CD8-positive, alpha-beta memory T cell (primary cell): ENCODE measurements around the gene PMP22. TPM values are rescaled to one million over a fixed set of nuclear protein-coding genes. Genes with fewer than 3 reads are reported as not detected.
"Not testable (repeated sequence)": the region's sequence is repeated elsewhere in the genome, so short reads cannot be mapped to it uniquely, and the experiment has no call there.

ENCODE experiments used
- CTCF ChIA-PET: fragments of 350-600 bp; sonication (Branson Sonifier 250); formaldehyde crosslinking; loops from one replicate; lab custom pipeline; 2021; ENCODE audit warnings: antibody characterized with exemption; lab: Charles Lee
- POLR2A ChIA-PET: fragments of 350-600 bp; sonication (Branson Sonifier 250); formaldehyde crosslinking; loops from one replicate; lab custom pipeline; 2021; ENCODE audit warnings: antibody characterized with exemption; lab: Charles Lee
- DNase-seq, 5 donors: peaks; one replicate each; pipeline versions ENCODE4 v3.0.0 to v3.0.0-alpha.2; 2020 to 2022; ENCODE audit warnings: mixed read lengths in 1 of 5
- H3K27ac ChIP-seq: one replicate; pipeline ENCODE4 v1.7.0; 2013; ENCODE audit warnings: low read depth, mild to moderate bottlenecking, low read length, moderate library complexity
- H3K27me3 ChIP-seq: 2 replicates; pipeline ENCODE4 v1.7.0; 2013; ENCODE audit warnings: low read length, mild to moderate bottlenecking; ENCODE audit not compliant: insufficient read depth, poor library complexity, severe bottlenecking
- H3K36me3 ChIP-seq: 2 replicates; pipeline ENCODE4 v1.7.0; 2013; ENCODE audit warnings: mild to moderate bottlenecking, low read length, moderate library complexity; ENCODE audit not compliant: insufficient read depth
- H3K4me1 ChIP-seq: 2 replicates; pipeline ENCODE4 v1.7.0; 2013; ENCODE audit warnings: mild to moderate bottlenecking, low read length, moderate library complexity; ENCODE audit not compliant: insufficient read depth
- H3K4me3 ChIP-seq: 2 replicates; pipeline ENCODE4 v1.7.0; 2013; ENCODE audit warnings: mild to moderate bottlenecking, low read length
- H3K9me3 ChIP-seq: 2 replicates; pipeline ENCODE4 v1.7.0; 2013; ENCODE audit warnings: mild to moderate bottlenecking, low read length
- H3K27ac Mint-ChIP-seq, 8 donors: one replicate each; pipeline ENCODE4 v1.8.0; 2020 to 2021; ENCODE audit warnings: mixed read lengths in 8 of 8, mild to moderate bottlenecking in 6 of 8, inconsistent platforms in 3 of 8, moderate library complexity in 3 of 8
- H3K27me3 Mint-ChIP-seq, 2 donors: one replicate each; pipeline ENCODE4 v1.8.0; 2020 to 2021; ENCODE audit warnings: mixed read lengths in 2 of 2, mild to moderate bottlenecking in 1 of 2, moderate library complexity in 1 of 2
- H3K36me3 Mint-ChIP-seq, 3 donors: one replicate each; pipeline ENCODE4 v1.8.0; 2020 to 2021; ENCODE audit warnings: mixed read lengths in 3 of 3, inconsistent platforms in 1 of 3, mild to moderate bottlenecking in 1 of 3
- H3K4me1 Mint-ChIP-seq, 3 donors: one replicate each; pipeline ENCODE4 v1.8.0; 2020 to 2021; ENCODE audit warnings: mixed read lengths in 3 of 3, inconsistent platforms in 1 of 3, mild to moderate bottlenecking in 1 of 3
- H3K4me3 Mint-ChIP-seq, 7 donors: one replicate each; pipeline ENCODE4 v1.8.0; 2020 to 2021; ENCODE audit warnings: mixed read lengths in 7 of 7, mild to moderate bottlenecking in 6 of 7, moderate library complexity in 4 of 7, inconsistent platforms in 2 of 7
- H3K9me3 Mint-ChIP-seq, 5 donors: one replicate each; pipeline ENCODE4 v1.8.0; 2020 to 2022; ENCODE audit warnings: mixed read lengths in 5 of 5, mild to moderate bottlenecking in 3 of 5, moderate library complexity in 2 of 5, inconsistent platforms in 1 of 5
- polyA plus RNA-seq: library from polyadenylated mRNA; unstranded; fragments of 300-500 nt; fragmentation: Illumina TruSeq; gene quantifications from one replicate; pipeline ENCODE4 v1.2.3, GENCODE V29; 2021
- total RNA-seq, 2 experiments: library from RNA; stranded (reverse); gene quantifications; one replicate each; pipeline ENCODE4 v1.2.3, GENCODE V29; 2021

The PMP22 gene
- total and polyA plus RNA-seq, 3 experiments from 2014 or later: 0.60 to 0.98 TPM; not detected in 1

DNA sequence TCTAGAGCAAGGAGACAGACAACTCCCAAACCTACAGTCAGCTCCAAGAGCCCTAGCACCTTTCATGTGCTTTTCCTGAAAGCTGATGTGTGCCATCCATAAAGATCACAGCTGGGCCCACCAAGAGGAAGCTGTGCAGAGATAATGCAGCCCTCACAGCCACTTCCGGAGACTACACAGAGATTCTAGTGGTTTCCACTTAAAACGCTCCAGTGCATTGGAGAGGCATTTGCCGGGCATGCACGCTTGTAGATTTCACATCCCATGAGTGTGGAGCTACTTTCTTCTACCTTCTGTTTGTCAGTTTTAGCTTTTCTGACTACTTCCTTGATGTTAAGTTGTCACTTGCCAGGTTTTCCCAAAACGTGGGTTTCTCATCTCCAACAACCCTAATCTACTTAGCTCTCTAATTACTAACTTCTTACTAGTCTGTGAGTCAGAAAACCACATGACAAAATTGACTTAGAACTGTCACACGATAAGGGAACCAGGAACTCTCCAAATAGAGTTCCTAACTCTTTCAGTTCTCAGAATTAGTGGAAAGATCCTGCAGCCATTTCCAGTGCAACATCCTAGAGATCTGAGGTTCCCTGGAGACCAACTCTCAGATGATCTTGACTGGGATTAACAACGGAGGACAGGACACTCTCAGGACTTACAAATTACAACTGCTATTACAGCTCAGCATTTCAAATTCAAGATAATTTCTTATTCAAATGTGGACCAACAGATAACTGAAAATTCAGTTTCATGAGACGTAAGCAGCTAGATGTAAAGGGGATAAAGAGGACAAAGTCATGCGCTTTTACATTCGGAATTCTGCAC, 28.6 kb downstream of the PMP22 start:
- DNase-seq: no peak
- ChIA-PET CTCF (interaction anchor here (0.8 kb wide), 1 partner anchor 18 kb away, joined by 3 read pairs; no protein-coding TSS in a partner anchor), POLR2A (no interaction called here)
- Histone ChIP-seq H3K27ac (no peak overlapping the region), H3K27me3 (no peaks in the 10 kb centered on the region), H3K9me3 (no peaks in the 10 kb centered on the region), H3K36me3 (no peaks in the 10 kb centered on the region), H3K4me3 (no peak overlapping the region), H3K4me1 (no peaks in the 10 kb centered on the region)
- no peak overlapping the region for H3K4me3 Mint-ChIP-seq
- peaks cover 9 to 26% of the 10 kb centered on the region in 2 donors for H3K27me3 Mint-ChIP-seq
- peaks cover 2 to 10% (median 5%) of the 10 kb centered on the region in 3 donors for H3K4me1 Mint-ChIP-seq
- H3K36me3 Mint-ChIP-seq: no peaks in the 10 kb centered on the region
- H3K27ac Mint-ChIP-seq: no peak overlapping the region
- no peaks in the 10 kb centered on the region for H3K9me3 Mint-ChIP-seq

- no peaks in the 10 kb centered on the region for H3K9me3 Mint-ChIP-seq
- ChIA-PET POLR2A (no interaction called here), CTCF (no interaction called here)
- no peaks in the 10 kb centered on the region for H3K36me3 Mint-ChIP-seq
- no peak for DNase-seq
- H3K27ac ChIP-seq: no peak overlapping the region
- H3K27me3 Mint-ChIP-seq: peaks cover 10 to 11% of the 10 kb centered on the region in 2 donors
- H3K27me3 ChIP-seq: no peaks in the 10 kb centered on the region
- no peak overlapping the region for H3K4me3 Mint-ChIP-seq
- no peaks in the 10 kb centered on the region for H3K36me3 ChIP-seq
- H3K9me3 ChIP-seq: no peaks in the 10 kb centered on the region
- no peak overlapping the region for H3K4me3 ChIP-seq
- H3K4me1 ChIP-seq: no peaks in the 10 kb centered on the region
- H3K4me1 Mint-ChIP-seq: peaks cover 2 to 10% (median 5%) of the 10 kb centered on the region in 3 donors
- peak overlapping the region in 1 of 8 donors; percentile 34 for H3K27ac Mint-ChIP-seq
These were observed 31.2 kb downstream of the PMP22 start for GRCh38 chr17:15233971-15234370.

DNA sequence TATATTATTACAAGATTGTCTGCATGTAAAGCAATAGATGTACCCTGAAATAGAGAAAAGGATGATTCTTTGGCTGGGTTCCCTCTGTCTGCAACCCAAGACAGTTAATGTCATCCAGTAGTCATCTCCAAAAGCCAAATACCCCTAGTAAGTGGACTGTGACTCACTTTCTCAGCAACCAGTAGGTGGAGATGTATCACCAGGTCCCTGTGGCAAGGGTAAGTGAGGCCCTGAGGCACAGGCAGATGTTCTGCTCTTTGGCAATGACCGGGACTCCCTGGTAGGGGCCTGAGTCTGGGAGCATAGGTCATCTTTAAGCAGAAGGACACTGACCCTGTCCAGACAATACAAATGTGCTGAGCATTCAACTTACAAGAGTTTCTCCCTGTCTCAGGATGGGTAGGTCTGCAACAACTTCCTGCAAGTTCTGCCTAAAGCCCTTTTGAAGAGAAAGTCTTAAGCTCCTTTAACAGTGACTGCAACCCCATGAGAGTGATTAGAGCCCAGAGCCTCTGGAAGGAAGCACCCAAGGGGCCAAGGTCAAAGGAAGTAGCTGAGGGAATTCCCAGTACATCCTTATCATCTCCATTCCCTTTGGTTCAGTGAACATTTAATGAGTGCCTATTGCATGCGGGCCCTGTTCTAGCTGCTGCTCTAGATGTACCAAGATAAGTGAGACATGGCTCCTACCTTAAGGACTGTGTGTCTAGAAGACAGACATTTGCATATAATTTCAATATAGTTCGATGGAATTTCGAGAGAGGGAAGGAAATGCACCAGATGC, 31.9 kb downstream of the PMP22 start:
- no peaks in the 10 kb centered on the region for H3K36me3 Mint-ChIP-seq
- Histone ChIP-seq H3K27ac (no peak overlapping the region), H3K9me3 (no peaks in the 10 kb centered on the region), H3K36me3 (no peaks in the 10 kb centered on the region), H3K4me1 (no peaks in the 10 kb centered on the region), H3K27me3 (no peaks in the 10 kb centered on the region), H3K4me3 (no peak overlapping the region)
- ChIA-PET POLR2A (no interaction called here), CTCF (no interaction called here)
- H3K4me1 Mint-ChIP-seq: peaks cover 2 to 10% (median 5%) of the 10 kb centered on the region in 3 donors
- H3K27ac Mint-ChIP-seq: peak overlapping the region in 1 of 8 donors; percentile 32
- H3K27me3 Mint-ChIP-seq: peaks cover 5 to 10% of the 10 kb centered on the region in 2 donors
- DNase-seq: no peak
- H3K4me3 Mint-ChIP-seq: no peak overlapping the region
- H3K9me3 Mint-ChIP-seq: no peaks in the 10 kb centered on the region

GRCh38 chr17:15232517-15232915, 32.6 kb downstream of the PMP22 start:
- H3K36me3 ChIP-seq: no peaks in the 10 kb centered on the region
- POLR2A ChIA-PET: no interaction called here
- CTCF ChIA-PET: no interaction called here
- no peaks in the 10 kb centered on the region for H3K9me3 ChIP-seq
- no peak for DNase-seq
- no peak overlapping the region for H3K27ac Mint-ChIP-seq
- H3K4me3 Mint-ChIP-seq: no peak overlapping the region
- peaks cover 5 to 10% of the 10 kb centered on the region in 2 donors for H3K27me3 Mint-ChIP-seq
- no peak overlapping the region for H3K27ac ChIP-seq
- H3K36me3 Mint-ChIP-seq: no peaks in the 10 kb centered on the region
- no peak overlapping the region for H3K4me3 ChIP-seq
- H3K4me1 Mint-ChIP-seq: peaks cover 2 to 10% (median 5%) of the 10 kb centered on the region in 3 donors
- H3K27me3 ChIP-seq: no peaks in the 10 kb centered on the region
- no peaks in the 10 kb centered on the region for H3K9me3 Mint-ChIP-seq
- H3K4me1 ChIP-seq: no peaks in the 10 kb centered on the region

GRCh38 chr17:15231851-15232516, 33.1 kb downstream of the PMP22 start:
- Mint-ChIP-seq H3K9me3 (no peaks in the 10 kb centered on the region), H3K4me3 (no peak overlapping the region), H3K4me1 (peaks cover 2 to 10% (median 5%) of the 10 kb centered on the region in 3 donors), H3K36me3 (no peaks in the 10 kb centered on the region), H3K27ac (no peak overlapping the region), H3K27me3 (peaks cover 7 to 10% of the 10 kb centered on the region in 2 donors)
- CTCF ChIA-PET: no interaction called here
- H3K9me3 ChIP-seq: no peaks in the 10 kb centered on the region
- POLR2A ChIA-PET: no interaction called here
- H3K27ac ChIP-seq: no peak overlapping the region
- H3K4me3 ChIP-seq: no peak overlapping the region
- no peaks in the 10 kb centered on the region for H3K4me1 ChIP-seq
- DNase-seq: no peak
- no peaks in the 10 kb centered on the region for H3K27me3 ChIP-seq
- no peaks in the 10 kb centered on the region for H3K36me3 ChIP-seq

DNA sequence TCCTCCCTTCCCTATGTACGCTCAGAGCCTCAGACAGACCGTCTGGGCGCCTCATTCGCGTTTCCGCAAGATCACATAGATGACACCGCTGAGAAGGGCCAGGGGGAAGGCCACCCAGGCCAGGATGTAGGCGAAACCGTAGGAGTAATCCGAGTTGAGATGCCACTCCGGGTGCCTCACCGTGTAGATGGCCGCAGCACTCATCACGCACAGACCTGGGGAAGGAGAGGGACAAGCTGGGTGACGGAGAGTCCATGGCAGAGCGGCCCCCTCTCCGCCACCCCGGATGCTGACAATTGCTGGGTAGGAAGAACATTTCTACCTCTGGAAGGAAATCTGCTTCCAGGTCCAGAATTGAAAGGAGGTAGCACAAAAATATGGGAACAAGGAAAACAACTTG, 34.3 kb downstream of the PMP22 start:
- Mint-ChIP-seq H3K27me3 (peaks cover 11 to 12% of the 10 kb centered on the region in 2 donors), H3K4me1 (peaks cover 0 to 5% (median 3%) of the 10 kb centered on the region in 3 donors), H3K36me3 (no peaks in the 10 kb centered on the region), H3K9me3 (no peaks in the 10 kb centered on the region), H3K4me3 (no peak overlapping the region), H3K27ac (no peak overlapping the region)
- no peaks in the 10 kb centered on the region for H3K27me3 ChIP-seq
- no peak for DNase-seq
- ChIA-PET CTCF (no interaction called here), POLR2A (no interaction called here)
- no peaks in the 10 kb centered on the region for H3K36me3 ChIP-seq
- no peak overlapping the region for H3K27ac ChIP-seq
- no peak overlapping the region for H3K4me3 ChIP-seq
- H3K9me3 ChIP-seq: no peaks in the 10 kb centered on the region
- no peaks in the 10 kb centered on the region for H3K4me1 ChIP-seq

GRCh38 chr17:15221827-15222226, 43.3 kb downstream of the PMP22 start:
- H3K4me3 Mint-ChIP-seq, CTCF ChIA-PET, DNase-seq, H3K4me3 ChIP-seq, H3K4me1 ChIP-seq, H3K27ac Mint-ChIP-seq, H3K27me3 ChIP-seq, POLR2A ChIA-PET, H3K27ac ChIP-seq, H3K36me3 Mint-ChIP-seq, H3K4me1 Mint-ChIP-seq, H3K36me3 ChIP-seq, H3K9me3 ChIP-seq, H3K9me3 Mint-ChIP-seq: not testable (repeated sequence)
- H3K27me3 Mint-ChIP-seq: peaks cover 8 to 15% of the 10 kb centered on the region in 2 donors

DNA sequence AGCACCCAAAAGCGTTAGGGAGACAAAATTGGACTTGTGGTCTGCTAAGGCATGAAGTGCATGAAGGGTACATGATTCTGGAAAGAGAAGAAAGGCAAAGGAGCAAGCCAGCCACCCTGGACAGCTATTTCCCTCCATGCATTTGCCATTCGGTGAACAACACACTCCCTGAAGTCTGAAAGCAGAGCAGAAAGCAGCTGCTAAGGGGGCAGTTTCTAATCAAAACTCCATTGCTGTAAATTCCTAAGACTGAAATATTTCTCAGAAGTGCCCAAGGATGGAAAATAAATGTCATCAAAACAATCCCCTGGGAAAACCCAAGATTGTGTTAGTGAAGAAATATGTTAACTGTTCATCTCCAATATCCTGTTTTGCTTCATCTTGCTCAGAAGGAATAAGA, 44.3 kb downstream of the PMP22 start:
- H3K36me3 Mint-ChIP-seq: no peaks in the 10 kb centered on the region
- H3K4me3 Mint-ChIP-seq: no peak overlapping the region
- CTCF ChIA-PET: no interaction called here
- no peak overlapping the region for H3K27ac Mint-ChIP-seq
- no peak overlapping the region for H3K4me3 ChIP-seq
- no peaks in the 10 kb centered on the region for H3K9me3 ChIP-seq
- H3K4me1 Mint-ChIP-seq: no peaks in the 10 kb centered on the region
- no peaks in the 10 kb centered on the region for H3K36me3 ChIP-seq
- no peaks in the 10 kb centered on the region for H3K27me3 ChIP-seq
- no peaks in the 10 kb centered on the region for H3K9me3 Mint-ChIP-seq
- no peak overlapping the region for H3K27ac ChIP-seq
- POLR2A ChIA-PET: no interaction called here
- no peak for DNase-seq
- H3K4me1 ChIP-seq: no peaks in the 10 kb centered on the region
- H3K27me3 Mint-ChIP-seq: peaks cover 5 to 19% of the 10 kb centered on the region in 2 donors
